ENCODE results near the gene KRTAP1-1.
"Not testable (repeated sequence)": the region's sequence is repeated elsewhere in the genome, so short reads cannot be mapped to it uniquely, and the experiment has no call there.

KRTAP1-1 gene

DNA sequence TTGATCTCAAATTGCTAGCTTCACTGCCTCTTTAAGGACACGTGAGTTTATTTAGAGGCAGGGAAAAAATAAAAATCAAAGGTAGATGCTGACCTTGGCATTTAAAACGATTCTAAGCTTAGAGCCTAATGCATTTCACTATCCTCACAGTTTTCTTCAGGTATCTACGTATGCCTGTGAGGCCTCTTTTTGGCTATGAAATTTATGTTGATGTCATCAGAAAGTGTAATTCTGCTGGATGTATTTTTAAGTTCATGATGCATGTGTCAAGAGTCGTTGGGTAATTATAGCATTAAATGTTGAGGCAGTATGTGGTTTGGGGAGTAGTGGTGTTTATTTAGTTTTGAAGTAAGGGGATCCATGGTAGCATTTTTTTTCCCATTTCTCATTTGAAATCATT is 37.3 kb downstream of the KRTAP1-1 start:
- H3K9me2 ChIP-seq (replicated peaks; ENCODE audit: low read depth, low read length) = no peaks in the 10 kb centered on the region
- H3K36me3 ChIP-seq (ENCODE audit: insufficient read depth, low read length) = no peaks in the 10 kb centered on the region
- H3K4me3 ChIP-seq (ENCODE audit: low read length, poor library complexity, severe bottlenecking) = no peak overlapping the region
- H3K27me3 ChIP-seq (ENCODE audit: insufficient read depth, low read length, poor library complexity, severe bottlenecking) = no peaks in the 10 kb centered on the region
- H4K20me1 ChIP-seq (ENCODE audit: insufficient read depth, low read length, poor library complexity, severe bottlenecking) = no peaks in the 10 kb centered on the region
- no peak overlapping the region for H3K9ac ChIP-seq (ENCODE audit: low read depth, low read length, poor library complexity, severe bottlenecking)
- no peaks in the 10 kb centered on the region for H3F3A ChIP-seq (ENCODE audit: low read depth)
- H3K9me3 ChIP-seq (ENCODE audit: insufficient read depth, low read depth, low read length) = no peaks in the 10 kb centered on the region
- H3K4me1 ChIP-seq (ENCODE audit: insufficient read depth, low read length, poor library complexity, severe bottlenecking) = no peaks in the 10 kb centered on the region
- no peak overlapping the region for H2AFZ ChIP-seq (ENCODE audit: low read length)
- H3K79me2 ChIP-seq (ENCODE audit: insufficient read depth, low read length) = no peaks in the 10 kb centered on the region
- no peak overlapping the region for H3K4me2 ChIP-seq (ENCODE audit: low read depth, low read length, poor library complexity, severe bottlenecking)
- no peak for TF ChIP-seq EZH2phosphoT487 (IDR thresholded peaks at IDR 0.05; ENCODE audit: borderline replicate concordance)
- TF ChIP-seq, protein P1, sequence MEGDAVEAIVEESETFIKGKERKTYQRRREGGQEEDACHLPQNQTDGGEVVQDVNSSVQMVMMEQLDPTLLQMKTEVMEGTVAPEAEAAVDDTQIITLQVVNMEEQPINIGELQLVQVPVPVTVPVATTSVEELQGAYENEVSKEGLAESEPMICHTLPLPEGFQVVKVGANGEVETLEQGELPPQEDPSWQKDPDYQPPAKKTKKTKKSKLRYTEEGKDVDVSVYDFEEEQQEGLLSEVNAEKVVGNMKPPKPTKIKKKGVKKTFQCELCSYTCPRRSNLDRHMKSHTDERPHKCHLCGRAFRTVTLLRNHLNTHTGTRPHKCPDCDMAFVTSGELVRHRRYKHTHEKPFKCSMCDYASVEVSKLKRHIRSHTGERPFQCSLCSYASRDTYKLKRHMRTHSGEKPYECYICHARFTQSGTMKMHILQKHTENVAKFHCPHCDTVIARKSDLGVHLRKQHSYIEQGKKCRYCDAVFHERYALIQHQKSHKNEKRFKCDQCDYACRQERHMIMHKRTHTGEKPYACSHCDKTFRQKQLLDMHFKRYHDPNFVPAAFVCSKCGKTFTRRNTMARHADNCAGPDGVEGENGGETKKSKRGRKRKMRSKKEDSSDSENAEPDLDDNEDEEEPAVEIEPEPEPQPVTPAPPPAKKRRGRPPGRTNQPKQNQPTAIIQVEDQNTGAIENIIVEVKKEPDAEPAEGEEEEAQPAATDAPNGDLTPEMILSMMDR (conservative IDR thresholded peaks at IDR 0.05; ENCODE audit: low read length) = no peak

DNA sequence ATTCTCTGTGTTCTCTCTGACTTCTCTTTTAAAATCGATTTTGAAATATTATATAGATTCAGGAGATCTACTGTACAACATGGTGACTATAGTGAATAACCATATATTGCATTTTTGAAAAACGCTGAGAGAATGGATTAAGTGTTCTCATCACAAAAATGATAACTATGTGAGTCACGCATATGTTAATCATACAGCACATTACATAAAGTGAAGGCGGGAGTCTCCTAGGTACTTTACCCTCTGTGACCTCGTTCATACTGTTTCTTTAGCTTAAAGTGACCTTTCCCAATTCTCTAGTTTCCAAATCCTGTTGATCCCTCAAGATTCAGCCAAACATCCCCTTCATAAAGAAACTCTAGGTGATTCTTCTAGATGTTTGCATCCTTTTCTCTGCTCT is 38.4 kb downstream of the KRTAP1-1 start:
- H3K79me2 ChIP-seq (ENCODE audit: insufficient read depth, low read length) = no peaks in the 10 kb centered on the region
- H3K9me2 ChIP-seq (replicated peaks; ENCODE audit: low read depth, low read length) = no peaks in the 10 kb centered on the region
- no peaks in the 10 kb centered on the region for H3K4me1 ChIP-seq (ENCODE audit: insufficient read depth, low read length, poor library complexity, severe bottlenecking)
- H3F3A ChIP-seq (ENCODE audit: low read depth) = no peaks in the 10 kb centered on the region
- no peak overlapping the region for H3K9ac ChIP-seq (ENCODE audit: low read depth, low read length, poor library complexity, severe bottlenecking)
- H3K4me3 ChIP-seq (ENCODE audit: low read length, poor library complexity, severe bottlenecking) = no peak overlapping the region
- H4K20me1 ChIP-seq (ENCODE audit: insufficient read depth, low read length, poor library complexity, severe bottlenecking) = no peaks in the 10 kb centered on the region
- no peaks in the 10 kb centered on the region for H3K27me3 ChIP-seq (ENCODE audit: insufficient read depth, low read length, poor library complexity, severe bottlenecking)
- no peaks in the 10 kb centered on the region for H3K36me3 ChIP-seq (ENCODE audit: insufficient read depth, low read length)
- H3K9me3 ChIP-seq (ENCODE audit: insufficient read depth, low read depth, low read length) = no peaks in the 10 kb centered on the region
- H2AFZ ChIP-seq (ENCODE audit: low read length) = no peak overlapping the region
- TF ChIP-seq, protein P1 (conservative IDR thresholded peaks at IDR 0.05; ENCODE audit: low read length) = no peak
- no peak overlapping the region for H3K4me2 ChIP-seq (ENCODE audit: low read depth, low read length, poor library complexity, severe bottlenecking)

DNA sequence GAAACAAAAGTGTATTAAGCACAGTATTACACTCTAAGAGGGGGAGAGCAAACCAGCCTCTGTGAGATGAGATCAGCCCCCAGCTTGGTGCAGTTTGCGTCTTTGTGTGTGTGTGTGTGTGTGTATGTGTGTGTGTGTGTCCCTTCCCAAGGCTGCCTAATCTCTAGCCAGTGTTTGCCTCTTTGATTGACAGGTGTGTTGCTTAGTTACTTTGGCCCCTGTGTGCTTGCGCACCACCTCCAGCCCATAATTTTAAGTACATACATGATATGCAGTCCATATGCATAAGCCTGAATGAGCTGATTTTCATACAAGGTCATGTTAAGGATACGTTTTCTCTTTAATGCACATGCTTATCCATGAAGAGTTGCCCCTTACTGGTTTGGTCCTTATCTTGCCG is 39.5 kb downstream of the KRTAP1-1 start:
- Histone ChIP-seq H4K20me1 (ENCODE audit: insufficient read depth, low read length, poor library complexity, severe bottlenecking) (no peaks in the 10 kb centered on the region), H3K9me3 (ENCODE audit: insufficient read depth, low read depth, low read length) (no peaks in the 10 kb centered on the region), H3K4me3 (ENCODE audit: low read length, poor library complexity, severe bottlenecking) (no peak overlapping the region), H3K4me2 (ENCODE audit: low read depth, low read length, poor library complexity, severe bottlenecking) (no peak overlapping the region), H3K79me2 (ENCODE audit: insufficient read depth, low read length) (no peaks in the 10 kb centered on the region), H3K27me3 (ENCODE audit: insufficient read depth, low read length, poor library complexity, severe bottlenecking) (no peaks in the 10 kb centered on the region), H3F3A (ENCODE audit: low read depth) (no peaks in the 10 kb centered on the region), H3K9ac (ENCODE audit: low read depth, low read length, poor library complexity, severe bottlenecking) (no peak overlapping the region), H3K9me2 (replicated peaks; ENCODE audit: low read depth, low read length) (no peaks in the 10 kb centered on the region), H2AFZ (ENCODE audit: low read length) (no peak overlapping the region), H3K4me1 (ENCODE audit: insufficient read depth, low read length, poor library complexity, severe bottlenecking) (no peaks in the 10 kb centered on the region), H3K36me3 (ENCODE audit: insufficient read depth, low read length) (no peaks in the 10 kb centered on the region)
- TF ChIP-seq, protein P1 (conservative IDR thresholded peaks at IDR 0.05; ENCODE audit: low read length) = no peak
- TF ChIP-seq EZH2phosphoT487 (IDR thresholded peaks at IDR 0.05; ENCODE audit: borderline replicate concordance) = no peak

DNA sequence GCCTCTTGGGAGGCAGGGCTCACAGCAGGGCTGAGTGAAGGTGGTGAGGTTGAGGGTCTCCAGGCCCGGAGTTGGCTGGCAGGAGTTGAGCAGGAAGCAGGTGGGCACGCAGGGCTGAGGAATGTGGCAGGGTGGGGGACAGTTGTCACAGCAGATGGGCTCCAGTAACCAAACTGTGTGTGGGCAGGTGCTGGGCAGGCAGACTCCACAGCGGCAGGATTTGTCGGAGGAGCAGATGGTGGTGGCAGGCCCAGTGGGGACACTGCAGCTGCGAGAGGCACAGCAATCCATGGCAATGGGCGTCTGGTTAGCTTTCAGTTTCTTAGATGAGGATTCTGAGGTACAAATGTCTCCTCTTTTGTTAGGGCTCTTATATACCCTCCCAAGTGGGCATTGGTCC is 41.7 kb downstream of the KRTAP1-1 start, which contains the start of gene KRTAP3-2:
KRTAP3-2 (minus strand) TSS at position 344 of the 400 bp plus-strand sequence; CDS start at position 291, 53 bp downstream.
- H3K4me3 ChIP-seq (ENCODE audit: low read length, poor library complexity, severe bottlenecking); H3K9me3 ChIP-seq (ENCODE audit: insufficient read depth, low read depth, low read length); H3K4me2 ChIP-seq (ENCODE audit: low read depth, low read length, poor library complexity, severe bottlenecking); H3K9me2 ChIP-seq (replicated peaks; ENCODE audit: low read depth, low read length); H3K4me1 ChIP-seq (ENCODE audit: insufficient read depth, low read length, poor library complexity, severe bottlenecking); H3K9ac ChIP-seq (ENCODE audit: low read depth, low read length, poor library complexity, severe bottlenecking); H4K20me1 ChIP-seq (ENCODE audit: insufficient read depth, low read length, poor library complexity, severe bottlenecking); H2AFZ ChIP-seq (ENCODE audit: low read length); H3K79me2 ChIP-seq (ENCODE audit: insufficient read depth, low read length); H3K36me3 ChIP-seq (ENCODE audit: insufficient read depth, low read length); H3F3A ChIP-seq (ENCODE audit: low read depth); H3K27me3 ChIP-seq (ENCODE audit: insufficient read depth, low read length, poor library complexity, severe bottlenecking): not testable (repeated sequence)

Data from Loucy (cell line).